Smooth muscle cell of the coronary artery (primary cell): ENCODE measurements around the gene GLUD1. TPM values are rescaled to one million over a fixed set of nuclear protein-coding genes. Genes with fewer than 3 reads are reported as not detected.

Experiments
- total RNA-seq: library from RNA; depleted of rRNA; stranded (reverse); fragments of >200 nt; gene quantifications from 2 replicates; pipeline ENCODE4 v1.2.3, GENCODE V29; 2014; ENCODE audit warnings: low replicate concordance

GLUD1 gene
- total RNA-seq, result 206 and 229 TPM in 2 replicates

DNA sequence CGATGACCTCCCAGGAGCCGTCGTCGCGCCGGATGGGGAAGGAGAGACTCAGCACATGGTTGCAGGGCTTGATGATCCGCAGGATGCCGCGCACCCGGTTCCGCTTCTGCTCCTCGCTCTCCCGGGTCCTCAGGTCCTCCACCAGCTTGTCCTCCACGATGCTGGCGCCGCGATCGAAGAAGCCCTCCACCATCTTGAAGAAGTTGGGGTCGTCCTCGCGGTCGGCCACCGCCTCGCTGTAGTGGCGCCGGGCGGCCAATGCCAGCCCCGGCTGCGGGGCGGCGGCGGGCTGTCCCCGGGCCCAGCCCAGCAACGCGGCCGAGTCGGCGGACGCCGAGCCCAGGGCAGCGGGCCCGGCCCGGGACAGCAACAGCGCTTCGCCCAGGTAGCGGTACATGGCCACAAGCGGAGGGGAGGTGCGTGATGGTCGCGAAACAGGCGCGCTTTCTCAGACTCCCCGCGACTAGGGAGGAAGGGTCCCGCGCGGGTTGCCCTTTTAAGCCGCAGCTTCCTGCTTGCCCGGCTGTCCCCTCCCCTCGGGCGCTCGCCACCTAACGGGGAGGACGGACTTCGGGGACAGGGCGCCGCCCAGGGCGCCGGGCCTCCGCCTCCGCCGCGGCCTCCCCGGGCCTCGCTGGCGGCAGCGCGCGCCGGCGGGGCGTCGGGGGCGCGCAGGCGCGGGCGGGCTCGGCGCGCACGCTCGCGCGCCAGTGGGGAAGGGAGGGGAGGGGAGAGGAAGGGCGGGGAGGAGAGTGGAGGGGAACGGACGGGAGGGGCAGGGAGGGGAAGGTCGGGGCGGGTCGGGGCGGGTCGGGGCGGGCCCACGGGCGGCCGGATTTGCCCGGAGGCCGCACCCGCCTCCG lies at the start of gene GLUD1, which contains the start of gene SHLD2:
Gene GLUD1 (minus strand): TSS at position 471 of the 863 bp plus-strand sequence. CDS start 74 bp downstream, at position 397.
Gene SHLD2 (plus strand): TSS at position 834 of the 863 bp plus-strand sequence. CDS start 56,149 bp downstream, outside the sequence.

GRCh38 chr10:87020056-87020455 lies 74.6 kb downstream of the GLUD1 start, which contains the start of gene FAM25A:
Gene FAM25A, plus strand, starts transcription at chr10:87020294. Its CDS starts 31 bp downstream, at chr10:87020325.

Other genes with a start within 250 kb of the GLUD1 start
- gene MMRN2, start 137.2 kb downstream of the GLUD1 start, total RNA-seq, result 2.5 and 17.8 TPM in 2 replicates
- gene SNCG, start 136.2 kb downstream of the GLUD1 start, total RNA-seq, result 48.3 and 77.0 TPM in 2 replicates
- 44.9 and 184 TPM in 2 replicates for gene ADIRF, start 126.4 kb downstream of the GLUD1 start, total RNA-seq
- gene FAM25A, start 74.5 kb downstream of the GLUD1 start, total RNA-seq, result not detected in 2 replicates
- gene SHLD2, start 363 bp upstream of the GLUD1 start, total RNA-seq, result 8.2 and 24.3 TPM in 2 replicates
- gene NUTM2A, start 130.6 kb upstream of the GLUD1 start, total RNA-seq, result 0.12 and 0.15 TPM in 2 replicates